Keratinocyte (primary cell): Measurements from ENCODE around the gene SREBF2.

Source experiments
- CTCF ChIP-seq, 3 experiments: IDR thresholded peaks in 1 of 3; conservative IDR thresholded peaks in 1 of 3; optimal IDR thresholded peaks in 1 of 3; 2 replicates in 2 of 3; 3 replicates in 1 of 3; pipeline versions ENCODE3 to v1.5.1; 2011; ENCODE audit warnings: low read length in 3 of 3, mild to moderate bottlenecking in 3 of 3, moderate library complexity in 2 of 3, control low read depth in 1 of 3, inconsistent platforms in 1 of 3; ENCODE audit not compliant: insufficient read depth in 2 of 3; ENCODE audit errors: extremely low read depth in 1 of 3
- EZH2 ChIP-seq: IDR thresholded peaks from one replicate; pipeline ENCODE4 v1.6.1; 2012; ENCODE audit warnings: inconsistent platforms, mild to moderate bottlenecking, low read length, moderate library complexity

GRCh38 chr22:41883400-41883799 is 50.5 kb downstream of the SREBF2 start:
- TF ChIP-seq EZH2 (no peak), CTCF (optimal IDR thresholded peaks at IDR 0.05 in 1 of 3, IDR thresholded peaks at IDR 0.05 in 1 of 3, conservative IDR thresholded peaks at IDR 0.05 in 1 of 3; ENCODE audit: extremely low read depth in 1 of 3, insufficient read depth in 2 of 3, low read length in 3 of 3) (no peak)
